Activated naive CD4-positive, alpha-beta T cell treated with anti-CD3 and anti-CD28 coated beads, Interleukin-2, amount 10 ng/mL, durations not matched to agents 7 days and 5 days (primary cell): ENCODE results near the gene EDARADD.

Source experiments
- CTCF ChIA-PET: fragments of 350-600 bp; sonication (Branson Sonifier 250); formaldehyde crosslinking; loops from one replicate; lab custom pipeline; 2021; ENCODE audit warnings: antibody characterized with exemption; lab: Charles Lee
- DNase-seq: peaks from one replicate; pipeline ENCODE4 v3.0.0-alpha.2; 2020
- H3K27ac Mint-ChIP-seq: one replicate; pipeline ENCODE4 v1.8.0; 2021; ENCODE audit warnings: mild to moderate bottlenecking, moderate library complexity, mixed read lengths
- H3K27me3 Mint-ChIP-seq: one replicate; pipeline ENCODE4 v1.8.0; 2021; ENCODE audit warnings: mild to moderate bottlenecking, mixed read lengths
- H3K36me3 Mint-ChIP-seq: one replicate; pipeline ENCODE4 v1.8.0; 2021; ENCODE audit warnings: mixed read lengths
- H3K4me1 Mint-ChIP-seq: one replicate; pipeline ENCODE4 v1.8.0; 2021; ENCODE audit warnings: mixed read lengths
- H3K4me3 Mint-ChIP-seq: one replicate; pipeline ENCODE4 v1.8.0; 2021; ENCODE audit warnings: mild to moderate bottlenecking, moderate library complexity, mixed read lengths
- H3K9me3 Mint-ChIP-seq: one replicate; pipeline ENCODE4 v1.8.0; 2021; ENCODE audit warnings: mixed read lengths

EDARADD gene

GRCh38 chr1:236398538-236398937 lies 4.5 kb downstream of the EDARADD start:
- Mint-ChIP-seq H3K9me3 (no peaks in the 10 kb centered on the region), H3K36me3 (no peaks in the 10 kb centered on the region), H3K4me1 (peaks cover 18% of the 10 kb centered on the region), H3K4me3 (no peak overlapping the region), H3K27me3 (peaks cover 62% of the 10 kb centered on the region), H3K27ac (no peak overlapping the region)
- CTCF ChIA-PET: interaction anchor here (0.6 kb wide), 1 partner anchor 397 kb away, joined by 3 read pairs; no protein-coding TSS in a partner anchor
- no peak for DNase-seq

- Mint-ChIP-seq H3K27me3 (peaks cover 51% of the 10 kb centered on the region), H3K36me3 (no peaks in the 10 kb centered on the region), H3K4me3 (no peak overlapping the region), H3K9me3 (no peaks in the 10 kb centered on the region), H3K4me1 (peaks cover 5% of the 10 kb centered on the region), H3K27ac (no peak overlapping the region)
- CTCF ChIA-PET: no interaction called here
- no peak for DNase-seq
These were observed 6.0 kb downstream of the EDARADD start for GRCh38 chr1:236400061-236400603.

GRCh38 chr1:236401698-236402097 lies 7.6 kb downstream of the EDARADD start:
- H3K36me3 Mint-ChIP-seq: no peaks in the 10 kb centered on the region
- H3K4me1 Mint-ChIP-seq: no peaks in the 10 kb centered on the region
- DNase-seq: no peak
- H3K4me3 Mint-ChIP-seq: no peak overlapping the region
- H3K27ac Mint-ChIP-seq: no peak overlapping the region
- CTCF ChIA-PET: no interaction called here
- H3K9me3 Mint-ChIP-seq: no peaks in the 10 kb centered on the region
- peaks cover 38% of the 10 kb centered on the region for H3K27me3 Mint-ChIP-seq

- no peak for DNase-seq
- Mint-ChIP-seq H3K36me3 (no peaks in the 10 kb centered on the region), H3K27me3 (peaks cover 26% of the 10 kb centered on the region), H3K4me3 (no peak overlapping the region), H3K9me3 (no peaks in the 10 kb centered on the region), H3K4me1 (no peaks in the 10 kb centered on the region), H3K27ac (no peak overlapping the region)
- CTCF ChIA-PET: no interaction called here
These were observed 10.0 kb downstream of the EDARADD start for GRCh38 chr1:236403905-236404696.

GRCh38 chr1:236407059-236407458 lies 13.0 kb downstream of the EDARADD start:
- H3K27me3 Mint-ChIP-seq: peaks cover 16% of the 10 kb centered on the region
- no peak overlapping the region for H3K27ac Mint-ChIP-seq
- no peak overlapping the region for H3K4me3 Mint-ChIP-seq
- CTCF ChIA-PET: no interaction called here
- H3K36me3 Mint-ChIP-seq: no peaks in the 10 kb centered on the region
- no peaks in the 10 kb centered on the region for H3K9me3 Mint-ChIP-seq
- DNase-seq: no peak
- no peaks in the 10 kb centered on the region for H3K4me1 Mint-ChIP-seq

GRCh38 chr1:236413688-236414087 lies 19.6 kb downstream of the EDARADD start:
- H3K4me3 Mint-ChIP-seq: no peak overlapping the region
- H3K27ac Mint-ChIP-seq: no peak overlapping the region
- no peaks in the 10 kb centered on the region for H3K9me3 Mint-ChIP-seq
- no peak for DNase-seq
- peaks cover 4% of the 10 kb centered on the region for H3K27me3 Mint-ChIP-seq
- no peaks in the 10 kb centered on the region for H3K36me3 Mint-ChIP-seq
- CTCF ChIA-PET: no interaction called here
- peaks cover 8% of the 10 kb centered on the region for H3K4me1 Mint-ChIP-seq

- Mint-ChIP-seq H3K4me1 (peaks cover 8% of the 10 kb centered on the region), H3K27ac (no peak overlapping the region), H3K27me3 (peaks cover 4% of the 10 kb centered on the region), H3K9me3 (no peaks in the 10 kb centered on the region), H3K4me3 (no peak overlapping the region), H3K36me3 (no peaks in the 10 kb centered on the region)
- DNase-seq: peak; percentile 23
- CTCF ChIA-PET: interaction anchor here (0.9 kb wide), 1 partner anchor 20 kb away, joined by 3 read pairs; no protein-coding TSS in a partner anchor
These were observed 22.1 kb downstream of the EDARADD start for GRCh38 chr1:236416165-236416564.

GRCh38 chr1:236417336-236417735 lies 23.2 kb downstream of the EDARADD start:
- Mint-ChIP-seq H3K9me3 (no peaks in the 10 kb centered on the region), H3K27me3 (peaks cover 4% of the 10 kb centered on the region), H3K4me1 (peaks cover 8% of the 10 kb centered on the region), H3K36me3 (no peaks in the 10 kb centered on the region), H3K27ac (no peak overlapping the region), H3K4me3 (no peak overlapping the region)
- no peak for DNase-seq
- CTCF ChIA-PET: interaction anchor here (0.6 kb wide), 1 partner anchor 24 kb away, joined by 3 read pairs; no protein-coding TSS in a partner anchor

GRCh38 chr1:236419502-236419901 lies 25.4 kb downstream of the EDARADD start:
- no peak overlapping the region for H3K27ac Mint-ChIP-seq
- CTCF ChIA-PET: interaction anchor here (1.0 kb wide), 1 partner anchor 32 kb away, joined by 3 read pairs; no protein-coding TSS in a partner anchor
- H3K9me3 Mint-ChIP-seq: no peaks in the 10 kb centered on the region
- no peaks in the 10 kb centered on the region for H3K36me3 Mint-ChIP-seq
- no peak overlapping the region for H3K4me3 Mint-ChIP-seq
- peaks cover 8% of the 10 kb centered on the region for H3K4me1 Mint-ChIP-seq
- no peak for DNase-seq
- H3K27me3 Mint-ChIP-seq: no peaks in the 10 kb centered on the region

GRCh38 chr1:236421022-236421421 lies 26.9 kb downstream of the EDARADD start:
- Mint-ChIP-seq H3K9me3 (no peaks in the 10 kb centered on the region), H3K4me3 (no peak overlapping the region), H3K27me3 (no peaks in the 10 kb centered on the region), H3K4me1 (peaks cover 4% of the 10 kb centered on the region), H3K36me3 (no peaks in the 10 kb centered on the region), H3K27ac (no peak overlapping the region)
- DNase-seq: no peak
- CTCF ChIA-PET: no interaction called here

- no peak overlapping the region for H3K27ac Mint-ChIP-seq
These were observed 27.9 kb downstream of the EDARADD start for GRCh38 chr1:236421850-236422516.

GRCh38 chr1:236422517-236422876 lies 28.4 kb downstream of the EDARADD start:
- H3K4me3 Mint-ChIP-seq: no peak overlapping the region
- H3K27ac Mint-ChIP-seq: no peak overlapping the region
- H3K27me3 Mint-ChIP-seq: no peaks in the 10 kb centered on the region
- CTCF ChIA-PET: interaction anchor here (1.7 kb wide), 1 partner anchor 30 kb away, joined by 6 read pairs; no protein-coding TSS in a partner anchor
- no peaks in the 10 kb centered on the region for H3K4me1 Mint-ChIP-seq
- no peaks in the 10 kb centered on the region for H3K36me3 Mint-ChIP-seq
- no peaks in the 10 kb centered on the region for H3K9me3 Mint-ChIP-seq
- no peak for DNase-seq

More at GRCh38 chr1:236421850-236422516, 27.9 kb downstream of the EDARADD start:
- DNase-seq: no peak
- no peaks in the 10 kb centered on the region for H3K36me3 Mint-ChIP-seq
- H3K4me1 Mint-ChIP-seq: no peaks in the 10 kb centered on the region
- H3K4me3 Mint-ChIP-seq: no peak overlapping the region
- CTCF ChIA-PET: interaction anchor here (1.7 kb wide), 1 partner anchor 30 kb away, joined by 6 read pairs; no protein-coding TSS in a partner anchor
- H3K9me3 Mint-ChIP-seq: no peaks in the 10 kb centered on the region
- H3K27me3 Mint-ChIP-seq: no peaks in the 10 kb centered on the region

- H3K9me3 Mint-ChIP-seq: peaks cover 3% of the 10 kb centered on the region
- H3K36me3 Mint-ChIP-seq: no peaks in the 10 kb centered on the region
- H3K4me1 Mint-ChIP-seq: no peaks in the 10 kb centered on the region
- H3K27me3 Mint-ChIP-seq: peaks cover 3% of the 10 kb centered on the region
- CTCF ChIA-PET: interaction anchor here (1.0 kb wide), 1 partner anchor 27 kb away, joined by 4 read pairs; no protein-coding TSS in a partner anchor
- H3K27ac Mint-ChIP-seq: no peak overlapping the region
- no peak for DNase-seq
- H3K4me3 Mint-ChIP-seq: no peak overlapping the region
These were observed 31.1 kb downstream of the EDARADD start for GRCh38 chr1:236425031-236425663.

GRCh38 chr1:236426215-236426614 lies 32.1 kb downstream of the EDARADD start:
- CTCF ChIA-PET: no interaction called here
- no peaks in the 10 kb centered on the region for H3K4me1 Mint-ChIP-seq

More at GRCh38 chr1:236426215-236426614, 32.1 kb downstream of the EDARADD start:
- Mint-ChIP-seq H3K4me3 (no peak overlapping the region), H3K27me3 (peaks cover 3% of the 10 kb centered on the region), H3K27ac (no peak overlapping the region), H3K36me3 (no peaks in the 10 kb centered on the region), H3K9me3 (peaks cover 3% of the 10 kb centered on the region)
- DNase-seq: no peak
